Ishikawa (cell line): ENCODE results near the gene PTRH2.

Source experiments
- CEBPB ChIP-seq: IDR thresholded peaks from 2 replicates; pipeline ENCODE4 v1.6.1; 2012
- CREB1 ChIP-seq: IDR thresholded peaks from 2 replicates; pipeline ENCODE4 v1.6.1; 2012; ENCODE audit warnings: low read depth
- EGR1 ChIP-seq: IDR thresholded peaks from 2 replicates; pipeline ENCODE4 v1.6.1; 2012
- EP300 ChIP-seq: IDR thresholded peaks from 2 replicates; pipeline ENCODE4 v1.6.1; 2012; ENCODE audit warnings: borderline replicate concordance
- FOXM1 ChIP-seq: IDR thresholded peaks from 2 replicates; pipeline ENCODE4 v1.6.1; 2012; ENCODE audit warnings: low read depth, borderline replicate concordance
- MAX ChIP-seq: IDR thresholded peaks from 2 replicates; pipeline ENCODE4 v1.6.1; 2012
- NFIC ChIP-seq: IDR thresholded peaks from 2 replicates; pipeline ENCODE4 v1.6.1; 2012
- RAD21 ChIP-seq: IDR thresholded peaks from 2 replicates; pipeline ENCODE4 v1.6.1; 2012; ENCODE audit warnings: low read depth
- REST ChIP-seq: IDR thresholded peaks from 2 replicates; pipeline ENCODE4 v1.6.1; 2012; ENCODE audit warnings: low read depth, mild to moderate bottlenecking
- TAF1 ChIP-seq: IDR thresholded peaks from 2 replicates; pipeline ENCODE4 v1.6.1; 2012; ENCODE audit warnings: low read depth, mild to moderate bottlenecking
- TCF12 ChIP-seq: IDR thresholded peaks from 2 replicates; pipeline ENCODE4 v1.6.1; 2012; ENCODE audit warnings: low read depth
- TEAD4 ChIP-seq: IDR thresholded peaks from 2 replicates; pipeline ENCODE4 v1.6.1; 2012
- USF1 ChIP-seq: IDR thresholded peaks from 2 replicates; pipeline ENCODE4 v1.6.1; 2012
- YY1 ChIP-seq: IDR thresholded peaks from 2 replicates; pipeline ENCODE4 v1.6.1; 2012; ENCODE audit warnings: low read depth
- ZBTB7A ChIP-seq: IDR thresholded peaks from 2 replicates; pipeline ENCODE4 v1.6.1; 2012; ENCODE audit warnings: low read depth

The PTRH2 gene

GRCh38 chr17:59694344-59694743 lies 12.9 kb downstream of the PTRH2 start:
- TF ChIP-seq MAX (no peak), TAF1 (no peak), RAD21 (no peak), EP300 (no peak), TEAD4 (no peak), FOXM1 (no peak), CEBPB (no peak), EGR1 (no peak), NFIC (no peak)

- TF ChIP-seq FOXM1 (no peak), TAF1 (no peak), RAD21 (no peak), ZBTB7A (no peak), EGR1 (no peak), MAX (no peak), USF1 (no peak), CREB1 (no peak), CEBPB (no peak), EP300 (no peak), REST (no peak), TEAD4 (no peak), NFIC (no peak), TCF12 (no peak), YY1 (no peak)
Measured at GRCh38 chr17:59693582-59693981, 13.6 kb downstream of the PTRH2 start.

GRCh38 chr17:59688496-59688895 lies 18.7 kb downstream of the PTRH2 start:
- TF ChIP-seq TAF1, result no peak
- TF ChIP-seq CEBPB, result no peak
- no peak for TF ChIP-seq USF1
- no peak for TF ChIP-seq ZBTB7A
- no peak for TF ChIP-seq EGR1
- no peak for TF ChIP-seq NFIC
- no peak for TF ChIP-seq TCF12
- TF ChIP-seq TEAD4, result no peak
- TF ChIP-seq EP300, result no peak
- TF ChIP-seq REST, result no peak
- TF ChIP-seq CREB1, result no peak

GRCh38 chr17:59688008-59688407 lies 19.2 kb downstream of the PTRH2 start:
- no peak for TF ChIP-seq ZBTB7A
- TF ChIP-seq USF1, result no peak
- TF ChIP-seq TCF12, result no peak
- TF ChIP-seq CEBPB, result no peak
- no peak for TF ChIP-seq RAD21
- no peak for TF ChIP-seq CREB1
- no peak for TF ChIP-seq EGR1
- no peak for TF ChIP-seq TAF1
- no peak for TF ChIP-seq REST
- TF ChIP-seq EP300, result no peak
- no peak for TF ChIP-seq MAX
- no peak for TF ChIP-seq FOXM1
- no peak for TF ChIP-seq NFIC
- no peak for TF ChIP-seq TEAD4
- no peak for TF ChIP-seq YY1
